GM23338 (cell line): ENCODE results near the gene ST8SIA1. TPM values are rescaled to one million over a fixed set of nuclear protein-coding genes. Genes with fewer than 3 reads are reported as not detected.

Source experiments
- ATAC-seq: fragments of 200-7000 bp; cut with Tn5 transposase; 3 replicates; pipeline ENCODE4 v1.9.1; 2020
- DNase-seq: peaks from one replicate; pipeline ENCODE4 v3.0.0-alpha.2; 2015; ENCODE audit warnings: low spot score
- H2AFZ ChIP-seq: fragments of 200-600 bp; sonication (generic); 2 replicates; pipeline ENCODE4 v1.8.0; 2016; ENCODE audit warnings: antibody characterized with exemption, mild to moderate bottlenecking, moderate library complexity
- H3F3A ChIP-seq: fragments of 200-600 bp; sonication (generic); replicated peaks from 2 replicates; pipeline ENCODE4 v1.8.0; 2017; ENCODE audit warnings: antibody characterized with exemption, mixed run types, low read depth
- H3K27ac ChIP-seq: fragments of 200-600 bp; sonication (generic); 2 replicates; pipeline ENCODE4 v1.6.1; 2016; ENCODE audit warnings: low read depth
- H3K27me3 ChIP-seq: fragments of 200-600 bp; sonication (generic); 2 replicates; pipeline ENCODE4 v1.8.0; 2016; ENCODE audit warnings: mild to moderate bottlenecking, mixed run types, moderate library complexity; ENCODE audit not compliant: insufficient read depth
- H3K36me3 ChIP-seq: fragments of 200-600 bp; sonication (generic); 2 replicates; pipeline ENCODE4 v1.8.0; 2016; ENCODE audit warnings: mild to moderate bottlenecking; ENCODE audit not compliant: insufficient read depth
- H3K4me1 ChIP-seq: fragments of 200-600 bp; sonication (generic); 2 replicates; pipeline ENCODE4 v1.8.0; 2016; ENCODE audit warnings: mild to moderate bottlenecking, moderate library complexity; ENCODE audit not compliant: insufficient read depth
- H3K4me2 ChIP-seq: fragments of 200-600 bp; sonication (generic); 2 replicates; pipeline ENCODE4 v1.7.1; 2017; ENCODE audit warnings: mixed run types
- H3K4me3 ChIP-seq: fragments of 200-600 bp; sonication (generic); 2 replicates; pipeline ENCODE4 v1.6.1; 2016; ENCODE audit warnings: mixed run types
- H3K79me2 ChIP-seq: fragments of 200-600 bp; sonication (generic); replicated peaks from 2 replicates; pipeline ENCODE4 v1.8.0; 2017; ENCODE audit warnings: mild to moderate bottlenecking; ENCODE audit not compliant: insufficient read depth
- H3K9me2 ChIP-seq: fragments of 200-600 bp; sonication (generic); 2 replicates; pipeline ENCODE4 v1.8.0; 2017; ENCODE audit not compliant: insufficient read depth
- H4K20me1 ChIP-seq: fragments of 200-600 bp; sonication (generic); replicated peaks from 2 replicates; pipeline ENCODE4 v1.8.0; 2017; ENCODE audit warnings: mild to moderate bottlenecking; ENCODE audit not compliant: insufficient read depth
- H3K27ac Mint-ChIP-seq: 2 replicates; pipeline ENCODE4 v1.8.0; 2020; ENCODE audit warnings: inconsistent platforms, mild to moderate bottlenecking, moderate library complexity, mixed read lengths
- H3K27me3 Mint-ChIP-seq: 3 replicates; pipeline ENCODE4 v1.8.0; 2022; ENCODE audit warnings: low read depth, mild to moderate bottlenecking, moderate library complexity, mixed read lengths, inconsistent platforms; ENCODE audit not compliant: insufficient read depth, poor library complexity
- H3K36me3 Mint-ChIP-seq: 3 replicates; pipeline ENCODE4 v1.8.0; 2021; ENCODE audit warnings: low read depth, mild to moderate bottlenecking, inconsistent platforms, moderate library complexity, mixed read lengths
- H3K4me1 Mint-ChIP-seq: 3 replicates; pipeline ENCODE4 v1.8.0; 2020; ENCODE audit warnings: mild to moderate bottlenecking, inconsistent platforms, mixed read lengths
- H3K4me3 Mint-ChIP-seq: 3 replicates; pipeline ENCODE4 v1.8.0; 2021; ENCODE audit warnings: moderate library complexity, mild to moderate bottlenecking, inconsistent platforms, mixed read lengths
- H3K9me3 Mint-ChIP-seq: 3 replicates; pipeline ENCODE4 v1.8.0; 2020; ENCODE audit warnings: moderate library complexity, mild to moderate bottlenecking, inconsistent platforms, mixed read lengths
- CREB1 ChIP-seq: fragments of 250-450 bp; sonication (Bioruptor Pico); IDR thresholded peaks from 2 replicates; pipeline ENCODE4 v1.5.0; 2020; ENCODE audit warnings: low read depth, mild to moderate bottlenecking, moderate library complexity
- CTCF ChIP-seq, 2 experiments: fragments of 200-600 bp in 1 of 2; sonication (generic) in 1 of 2; conservative IDR thresholded peaks; 2 replicates each; pipeline versions ENCODE4 v1.5.1 to v1.6.1; 2016 to 2017; ENCODE audit warnings: antibody characterized with exemption in 2 of 2, low read depth in 2 of 2, mild to moderate bottlenecking in 2 of 2, moderate library complexity in 1 of 2
- ETS1 ChIP-seq: IDR thresholded peaks from 2 replicates; pipeline ENCODE4 v1.6.1; 2016; ENCODE audit warnings: antibody characterized with exemption
- EZH2 ChIP-seq: fragments of 200-600 bp; sonication (generic); IDR thresholded peaks from one replicate; pipeline ENCODE4 v1.8.0; 2017; ENCODE audit warnings: antibody characterized with exemption, mild to moderate bottlenecking, low read depth; ENCODE audit not compliant: unreplicated experiment
- EZH2phosphoT487 ChIP-seq: fragments of 200-600 bp; sonication (generic); IDR thresholded peaks from one replicate; pipeline ENCODE4 v1.8.1; 2018; ENCODE audit warnings: antibody characterized with exemption; ENCODE audit not compliant: unreplicated experiment
- JUNB ChIP-seq: IDR thresholded peaks from one replicate; pipeline ENCODE4 v1.6.1; 2016; ENCODE audit warnings: antibody characterized with exemption; ENCODE audit not compliant: unreplicated experiment
- NANOG ChIP-seq: IDR thresholded peaks from 2 replicates; pipeline ENCODE4 v1.6.1; 2016; ENCODE audit warnings: antibody characterized with exemption, borderline replicate concordance
- POLR2AphosphoS5 ChIP-seq: IDR thresholded peaks from 2 replicates; pipeline ENCODE4 v1.6.1; 2016; ENCODE audit warnings: antibody characterized with exemption, low read depth
- REST ChIP-seq: IDR thresholded peaks from one replicate; pipeline ENCODE4 v1.6.1; 2018; ENCODE audit warnings: antibody characterized with exemption; ENCODE audit not compliant: unreplicated experiment
- STAT1 ChIP-seq: IDR thresholded peaks from one replicate; pipeline ENCODE4 v1.6.1; 2016; ENCODE audit warnings: antibody characterized with exemption; ENCODE audit not compliant: unreplicated experiment
- ZNF114 ChIP-seq: fragments of 250-450 bp; sonication (Bioruptor Pico); IDR thresholded peaks from 2 replicates; pipeline ENCODE4 v1.5.0; 2020; ENCODE audit warnings: mild to moderate bottlenecking, moderate library complexity
- ZNF331 ChIP-seq: fragments of 250-450 bp; sonication (Bioruptor Pico); IDR thresholded peaks from 2 replicates; pipeline ENCODE4 v1.5.0; 2020; ENCODE audit warnings: low read depth, mild to moderate bottlenecking, moderate library complexity
- ZNF462 ChIP-seq: fragments of 250-450 bp; sonication (Bioruptor Pico); IDR thresholded peaks from 2 replicates; pipeline ENCODE4 v1.5.0; 2020; ENCODE audit warnings: mild to moderate bottlenecking, moderate library complexity
- polyA plus RNA-seq: library from polyadenylated mRNA; unstranded; fragments of >200 nt; fragmentation: Nextera tagmentation; extraction: Ambion mirVana; gene quantifications from 2 replicates; pipeline ENCODE4 v1.2.1, GENCODE V29; 2016
- total RNA-seq: library from RNA; depleted of rRNA; stranded (reverse); fragments of >200 nt; shearing (Covaris generic); gene quantifications from 2 replicates; pipeline ENCODE4 v1.2.3, GENCODE V29; 2014

Gene ST8SIA1
- total and polyA plus RNA-seq, 2 experiments from 2014 or later, result 2.5 to 5.1 TPM

GRCh38 chr12:22380031-22380430 lies 45.5 kb upstream of the ST8SIA1 start:
- DNase-seq, result no peak
- H3K36me3 ChIP-seq, result no peaks in the 10 kb centered on the region
- peaks cover 3% of the 10 kb centered on the region for H3K27me3 Mint-ChIP-seq

More at GRCh38 chr12:22380031-22380430, 45.5 kb upstream of the ST8SIA1 start:
- no peak overlapping the region for H3K27ac Mint-ChIP-seq
- no peak overlapping the region for H2AFZ ChIP-seq
- H3K79me2 ChIP-seq, result no peaks in the 10 kb centered on the region
- no peaks in the 10 kb centered on the region for H3K4me1 ChIP-seq
- peaks cover 4% of the 10 kb centered on the region; the same call in 1 of the 3 replicates for H3K9me3 Mint-ChIP-seq
- H3K4me1 Mint-ChIP-seq, result no peaks in the 10 kb centered on the region
- ATAC-seq, result no peak
- no peak overlapping the region for H3K4me2 ChIP-seq
- H4K20me1 ChIP-seq, result no peaks in the 10 kb centered on the region
- no peak for TF ChIP-seq STAT1
- no peak for TF ChIP-seq EZH2
- TF ChIP-seq REST, result no peak
- TF ChIP-seq ZNF331, result no peak
- TF ChIP-seq EZH2phosphoT487, result no peak
- TF ChIP-seq CREB1 (CRISPR knock-in tag), result no peak
- TF ChIP-seq NANOG, result no peak
- no peak for TF ChIP-seq ZNF462 (CRISPR knock-in tag)
- no peak for TF ChIP-seq CTCF (conservative IDR thresholded peaks at IDR 0.05; ENCODE audit: low read depth in 2 of 2)
- TF ChIP-seq ZNF114, result no peak
- no peak for TF ChIP-seq ETS1
- no peak for TF ChIP-seq JUNB
- no peak for TF ChIP-seq POLR2AphosphoS5
- H3K36me3 Mint-ChIP-seq, result no peaks in the 10 kb centered on the region; the same call in 2 of the 3 replicates
- H3K9me2 ChIP-seq, result no peaks in the 10 kb centered on the region
- H3K27ac ChIP-seq, result no peak overlapping the region
- no peak overlapping the region for H3K4me3 Mint-ChIP-seq
- H3F3A ChIP-seq, result no peaks in the 10 kb centered on the region
- no peaks in the 10 kb centered on the region for H3K27me3 ChIP-seq
- H3K4me3 ChIP-seq, result no peak overlapping the region
